ENCODE data around the gene NAT8L.
A peak's percentile ranks its signal among the peaks of the same experiment; 100 is the strongest.

The NAT8L gene

GRCh38 chr4:2046031-2046961 is 12.8 kb upstream of the NAT8L start:
- DNase-seq: no peak

- no peak for DNase-seq
Measured at GRCh38 chr4:2047031-2047660, 12.0 kb upstream of the NAT8L start.

- no peak for DNase-seq
Measured at GRCh38 chr4:2047781-2048581, 11.1 kb upstream of the NAT8L start.

GRCh38 chr4:2048831-2049230 is 10.3 kb upstream of the NAT8L start:
- DNase-seq: no peak

- DNase-seq: no peak
Measured at GRCh38 chr4:2049381-2049780, 9.7 kb upstream of the NAT8L start.

- DNase-seq: no peak
Measured at GRCh38 chr4:2049811-2050210, 9.3 kb upstream of the NAT8L start.

GRCh38 chr4:2051086-2051485 is 8.0 kb upstream of the NAT8L start:
- DNase-seq: no peak

GRCh38 chr4:2054217-2054616 is 4.9 kb upstream of the NAT8L start:
- DNase-seq: no peak

GRCh38 chr4:2057382-2058065 is 1.6 kb upstream of the NAT8L start:
- DNase-seq: no peak

- peak; percentile 76 for DNase-seq
Measured at GRCh38 chr4:2058264-2059045, 672 bp upstream of the NAT8L start.

- peak; percentile 60 for DNase-seq
Measured at GRCh38 chr4:2059726-2060602, 837 bp downstream of the NAT8L start.

- no peak for DNase-seq
Measured at GRCh38 chr4:2060611-2061185, 1.6 kb downstream of the NAT8L start.

GRCh38 chr4:2061186-2062131 is 2.3 kb downstream of the NAT8L start:
- no peak for DNase-seq

- DNase-seq: no peak
Measured at GRCh38 chr4:2062168-2062807, 3.2 kb downstream of the NAT8L start.

- no peak for DNase-seq
Measured at GRCh38 chr4:2062808-2063524, 3.8 kb downstream of the NAT8L start.

GRCh38 chr4:2063557-2064275 is 4.6 kb downstream of the NAT8L start:
- no peak for DNase-seq

- no peak for DNase-seq
Measured at GRCh38 chr4:2064276-2064991, 5.3 kb downstream of the NAT8L start.

All from NCI-H146 (cell line).